ENCODE data around the gene ISL2. TPM values are rescaled to one million over a fixed set of nuclear protein-coding genes. Genes with fewer than 3 reads are reported as not detected.
A peak's percentile ranks its signal among the peaks of the same experiment; 100 is the strongest.

Gene ISL2
- total and polyA plus RNA-seq, 2 of the 13 experiments (the other 11 are each of a cell fraction or from before 2014, with no cell fraction given) = 4.3 to 5.1 TPM

- TF ChIP-seq PRDM15 (CRISPR knock-in tag; IDR thresholded peaks at IDR 0.05) (0 out of 2 replicates have a peak, but pooled peaks have one; percentile 40), ZNF18 (CRISPR knock-in tag; IDR thresholded peaks at IDR 0.05; ENCODE audit: insufficient replicate concordance) (no peak), RFX5 (IDR thresholded peaks at IDR 0.05; ENCODE audit: low read depth, low read length) (no peak), NR2F6 (IDR thresholded peaks at IDR 0.05) (no peak), NR2F6 (CRISPR knock-in tag; IDR thresholded peaks at IDR 0.05) (no peak; the same call in 1 of the 2 replicates), IKZF4 (CRISPR knock-in tag; IDR thresholded peaks at IDR 0.05; ENCODE audit: borderline replicate concordance, low read depth, not compliant biosample characterization) (no peak), SSRP1 (CRISPR knock-in tag; IDR thresholded peaks at IDR 0.05) (no peak), NFYB (CRISPR knock-in tag; IDR thresholded peaks at IDR 0.05) (peak; percentile 78), E2F2 (CRISPR knock-in tag; IDR thresholded peaks at IDR 0.05; ENCODE audit: borderline replicate concordance) (no peak), ZNF34 (CRISPR knock-in tag; IDR thresholded peaks at IDR 0.05; ENCODE audit: borderline replicate concordance) (no peak), RAD21 (CRISPR knock-in tag; IDR thresholded peaks at IDR 0.05) (no peak), E2F1 (CRISPR knock-in tag; IDR thresholded peaks at IDR 0.05) (no peak), ISL2 (CRISPR knock-in tag; IDR thresholded peaks at IDR 0.05) (0 out of 2 replicates have a peak, but pooled peaks have one; percentile 33), ZFP36L2 (CRISPR knock-in tag; IDR thresholded peaks at IDR 0.05) (no peak), E2F5 (CRISPR knock-in tag; conservative IDR thresholded peaks at IDR 0.05) (no peak), ZNF780A (CRISPR knock-in tag; IDR thresholded peaks at IDR 0.05) (no peak)
Observed at GRCh38 chr15:76336254-76337058, at the start of gene ISL2 (continued).
